Fibroblast of lung (primary cell): Measurements from ENCODE around the gene SUFU. TPM values are rescaled to one million over a fixed set of nuclear protein-coding genes. Genes with fewer than 3 reads are reported as not detected.

ENCODE experiments used
- DNase-seq, 2 donors: peaks; one replicate each; pipeline versions ENCODE4 v3.0.0 to v3.0.0-alpha.2; 2010; ENCODE audit warnings: low read depth in 2 of 2
- H2AFZ ChIP-seq: 2 replicates; pipeline ENCODE4 v1.5.1; 2012; ENCODE audit warnings: low read length, control low read depth, inconsistent platforms
- H3K27ac ChIP-seq: 2 replicates; pipeline ENCODE4 v1.5.1; 2011; ENCODE audit warnings: low read length, control low read depth; ENCODE audit not compliant: insufficient read depth
- H3K27me3 ChIP-seq: 2 replicates; pipeline ENCODE4 v1.5.1; 2011; ENCODE audit warnings: mild to moderate bottlenecking, low read length; ENCODE audit not compliant: control insufficient read depth, insufficient read depth
- H3K36me3 ChIP-seq: 2 replicates; pipeline ENCODE4 v1.5.1; 2011; ENCODE audit warnings: low read length; ENCODE audit not compliant: control insufficient read depth, insufficient read depth
- H3K4me1 ChIP-seq: 2 replicates; pipeline ENCODE4 v1.5.1; 2011; ENCODE audit warnings: low read length; ENCODE audit not compliant: control insufficient read depth, insufficient read depth; ENCODE audit errors: extremely low read depth
- H3K4me2 ChIP-seq: 2 replicates; pipeline ENCODE4 v1.5.1; 2011; ENCODE audit warnings: low read length, control low read depth; ENCODE audit not compliant: insufficient read depth; ENCODE audit errors: extremely low read depth
- H3K4me3 ChIP-seq, 4 experiments: fragments of 200-600 bp in 1 of 4; sonication (generic) in 1 of 4; replicated peaks in 1 of 4; 2 replicates each; pipeline ENCODE4 v1.5.1; 2011 to 2016; ENCODE audit warnings: low read length in 4 of 4, low read depth in 3 of 4, mild to moderate bottlenecking in 3 of 4, control low read depth in 2 of 4, inconsistent platforms in 1 of 4, mixed read lengths in 1 of 4; ENCODE audit not compliant: insufficient read depth in 1 of 4; ENCODE audit errors: control extremely low read depth in 1 of 4
- H3K79me2 ChIP-seq: 2 replicates; pipeline ENCODE4 v1.5.1; 2012; ENCODE audit warnings: mild to moderate bottlenecking, low read length, inconsistent platforms; ENCODE audit not compliant: control insufficient read depth, insufficient read depth
- H3K9ac ChIP-seq: 2 replicates; pipeline ENCODE4 v1.5.1; 2011; ENCODE audit warnings: mild to moderate bottlenecking, low read length, control low read depth; ENCODE audit not compliant: insufficient read depth
- H3K9me3 ChIP-seq: 2 replicates; pipeline ENCODE4 v1.5.1; 2012; ENCODE audit warnings: low read depth, low read length; ENCODE audit not compliant: control insufficient read depth, insufficient read depth
- H4K20me1 ChIP-seq: 2 replicates; pipeline ENCODE4 v1.5.1; 2011; ENCODE audit warnings: low read length; ENCODE audit not compliant: control insufficient read depth, insufficient read depth; ENCODE audit errors: extremely low read depth
- EZH2 ChIP-seq: IDR thresholded peaks from 2 replicates; pipeline ENCODE4 v1.5.1; 2012; ENCODE audit warnings: low read length, control low read depth, mild to moderate bottlenecking; ENCODE audit errors: missing control alignments
- polyA plus RNA-seq, 2 donors: library from polyadenylated mRNA; depleted of rRNA in 1 of 2; stranded (reverse) in 1 of 2; unstranded in 1 of 2; fragments of >200 nt; gene quantifications; 2 replicates each; pipeline ENCODE4 v1.2.1, GENCODE V29; 2011 to 2012; ENCODE audit warnings: missing spikeins in 1 of 2
- total RNA-seq: library from RNA; depleted of rRNA; stranded (reverse); fragments of >200 nt; gene quantifications from 2 replicates; pipeline ENCODE4 v1.2.1, GENCODE V29; 2014
- TF ChIP-seq, protein P1 (sequence below), 2 donors: IDR thresholded peaks in 1 of 2; conservative IDR thresholded peaks in 1 of 2; 1 replicate in 1 of 2; 2 replicates in 1 of 2; pipeline ENCODE4 v1.5.1; 2011 to 2012; ENCODE audit warnings: low read length in 2 of 2, control low read depth in 1 of 2, inconsistent platforms in 1 of 2, low read depth in 1 of 2, mild to moderate bottlenecking in 1 of 2

SUFU gene
- total and polyA plus RNA-seq, 2 donors (not counting 1 experiment from before 2014, with no cell fraction given), result 4.3 to 5.6 TPM

DNA sequence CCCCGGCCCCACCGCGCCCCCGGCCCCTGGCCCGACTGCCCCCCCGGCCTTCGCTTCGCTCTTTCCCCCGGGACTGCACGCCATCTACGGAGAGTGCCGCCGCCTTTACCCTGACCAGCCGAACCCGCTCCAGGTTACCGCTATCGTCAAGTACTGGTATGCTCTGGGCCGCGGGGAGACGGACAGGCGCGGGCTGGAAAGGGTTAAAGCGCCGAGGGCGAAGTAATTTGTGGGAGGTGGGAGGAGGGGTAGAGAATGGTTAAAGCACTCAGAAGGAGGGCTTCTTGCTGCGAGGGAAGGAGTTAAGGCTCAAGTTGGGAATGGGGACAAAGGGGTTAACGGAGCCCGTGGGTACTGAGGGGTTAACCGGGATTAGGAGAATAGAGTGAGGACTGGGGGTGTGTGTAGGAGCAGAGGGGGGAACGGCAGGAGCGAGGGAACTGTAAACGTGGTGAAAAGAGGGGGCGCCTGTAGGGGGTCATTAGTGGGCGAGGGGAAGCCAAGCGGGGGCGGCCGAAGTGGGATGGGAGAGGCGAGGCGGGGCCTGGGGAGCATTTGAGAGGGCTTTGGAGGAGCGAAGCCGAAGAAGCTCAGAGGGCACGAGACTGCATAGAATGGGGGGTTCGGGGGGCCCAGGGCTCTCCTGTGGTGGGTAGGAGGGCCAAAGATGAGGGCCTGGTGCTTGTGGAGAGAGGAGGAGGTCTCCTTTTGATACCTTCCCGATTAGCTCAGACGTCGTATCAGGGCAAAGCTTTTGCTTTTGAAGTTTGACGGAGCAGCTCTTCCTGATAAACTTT lies 605 bp downstream of the SUFU start:
- H3K9ac ChIP-seq, result peak overlapping the region; percentile 64
- no peaks in the 10 kb centered on the region for H3K9me3 ChIP-seq
- peak; percentile 28 to 32 for DNase-seq
- H4K20me1 ChIP-seq, result no peaks in the 10 kb centered on the region
- no peaks in the 10 kb centered on the region for H3K27me3 ChIP-seq
- peaks cover 47% of the 10 kb centered on the region for H3K79me2 ChIP-seq
- H2AFZ ChIP-seq, result peak overlapping the region; percentile 73
- peak overlapping the region; percentile 46 for H3K27ac ChIP-seq
- no peak for TF ChIP-seq EZH2
- TF ChIP-seq, protein P1, sequence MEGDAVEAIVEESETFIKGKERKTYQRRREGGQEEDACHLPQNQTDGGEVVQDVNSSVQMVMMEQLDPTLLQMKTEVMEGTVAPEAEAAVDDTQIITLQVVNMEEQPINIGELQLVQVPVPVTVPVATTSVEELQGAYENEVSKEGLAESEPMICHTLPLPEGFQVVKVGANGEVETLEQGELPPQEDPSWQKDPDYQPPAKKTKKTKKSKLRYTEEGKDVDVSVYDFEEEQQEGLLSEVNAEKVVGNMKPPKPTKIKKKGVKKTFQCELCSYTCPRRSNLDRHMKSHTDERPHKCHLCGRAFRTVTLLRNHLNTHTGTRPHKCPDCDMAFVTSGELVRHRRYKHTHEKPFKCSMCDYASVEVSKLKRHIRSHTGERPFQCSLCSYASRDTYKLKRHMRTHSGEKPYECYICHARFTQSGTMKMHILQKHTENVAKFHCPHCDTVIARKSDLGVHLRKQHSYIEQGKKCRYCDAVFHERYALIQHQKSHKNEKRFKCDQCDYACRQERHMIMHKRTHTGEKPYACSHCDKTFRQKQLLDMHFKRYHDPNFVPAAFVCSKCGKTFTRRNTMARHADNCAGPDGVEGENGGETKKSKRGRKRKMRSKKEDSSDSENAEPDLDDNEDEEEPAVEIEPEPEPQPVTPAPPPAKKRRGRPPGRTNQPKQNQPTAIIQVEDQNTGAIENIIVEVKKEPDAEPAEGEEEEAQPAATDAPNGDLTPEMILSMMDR (conservative IDR thresholded peaks at IDR 0.05 in 1 of 2, IDR thresholded peaks at IDR 0.05 in 1 of 2; ENCODE audit: low read depth in 1 of 2, low read length in 2 of 2), result no peak
- peaks cover 4% of the 10 kb centered on the region for H3K4me1 ChIP-seq
- peak overlapping the region; percentile 94 for H3K4me2 ChIP-seq
- no peaks in the 10 kb centered on the region for H3K36me3 ChIP-seq
- H3K4me3 ChIP-seq, result peak overlapping the region; percentile 81 to 92 (median 86)

DNA sequence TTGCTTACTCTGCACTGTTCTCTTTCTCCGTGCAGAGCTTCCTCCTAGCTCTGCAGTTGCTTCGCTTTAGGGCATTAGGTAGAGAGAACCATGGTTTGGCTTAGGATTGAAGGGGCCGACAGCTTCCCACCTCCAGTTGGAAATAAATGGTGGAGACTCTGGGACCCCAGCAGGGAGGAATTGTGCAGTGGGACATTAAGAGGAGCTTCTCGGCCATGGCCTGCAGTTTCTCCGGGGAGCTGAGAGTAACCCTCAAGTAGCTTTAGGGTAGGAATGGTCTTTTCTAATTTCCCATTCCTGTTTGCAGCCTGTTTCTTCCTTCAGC lies 1.2 kb downstream of the SUFU start:
- TF ChIP-seq, protein P1 (conservative IDR thresholded peaks at IDR 0.05 in 1 of 2, IDR thresholded peaks at IDR 0.05 in 1 of 2; ENCODE audit: low read depth in 1 of 2, low read length in 2 of 2), result no peak
- TF ChIP-seq EZH2, result no peak
- H4K20me1 ChIP-seq, result no peaks in the 10 kb centered on the region
- no peak overlapping the region for H2AFZ ChIP-seq
- H3K4me3 ChIP-seq, result peak overlapping the region; percentile 81 to 92 (median 86)
- no peaks in the 10 kb centered on the region for H3K9me3 ChIP-seq
- H3K4me2 ChIP-seq, result peak overlapping the region; percentile 94
- H3K9ac ChIP-seq, result no peak overlapping the region
- no peak for DNase-seq
- H3K36me3 ChIP-seq, result no peaks in the 10 kb centered on the region
- H3K27me3 ChIP-seq, result no peaks in the 10 kb centered on the region
- peaks cover 42% of the 10 kb centered on the region for H3K79me2 ChIP-seq
- H3K4me1 ChIP-seq, result peaks cover 5% of the 10 kb centered on the region
- H3K27ac ChIP-seq, result no peak overlapping the region

DNA sequence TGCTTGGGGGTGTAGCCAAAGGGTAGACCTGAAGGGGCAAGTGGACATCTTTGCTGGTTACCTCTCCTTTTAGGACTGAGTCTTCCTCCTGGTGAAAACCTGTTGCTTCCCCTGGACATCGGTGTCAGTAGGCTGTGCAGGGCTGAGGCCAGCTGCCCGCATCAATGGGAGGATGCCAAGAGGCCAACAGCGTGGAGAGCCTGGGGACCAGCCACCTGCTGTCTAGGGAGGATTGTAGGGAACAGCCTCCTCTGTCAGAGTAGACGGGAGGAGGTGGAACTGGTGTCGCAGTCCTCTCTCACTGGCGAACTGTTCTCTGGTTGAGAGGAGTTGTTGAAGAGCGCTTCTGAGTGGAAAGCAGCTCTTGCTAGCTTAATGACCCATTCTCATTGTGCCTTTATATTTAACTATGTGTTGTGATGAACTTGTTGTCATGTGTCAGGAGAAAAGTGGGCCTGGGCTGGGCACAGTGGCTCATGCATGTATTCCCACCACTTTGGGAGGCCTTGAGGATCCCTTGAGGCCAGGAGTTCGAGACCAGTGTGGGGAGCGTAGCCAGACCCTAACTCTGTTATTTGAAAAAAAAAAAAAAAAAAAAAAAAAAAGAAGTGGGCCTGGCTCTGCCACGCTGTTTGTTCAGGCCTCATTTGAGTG lies 1.8 kb downstream of the SUFU start:
- Histone ChIP-seq H3K27me3 (no peaks in the 10 kb centered on the region), H3K36me3 (no peaks in the 10 kb centered on the region), H3K4me2 (peak overlapping the region; percentile 94), H4K20me1 (no peaks in the 10 kb centered on the region), H3K27ac (no peak overlapping the region), H3K9me3 (no peaks in the 10 kb centered on the region), H2AFZ (no peak overlapping the region), H3K4me3 (peak overlapping the region; percentile 81 to 92 (median 86)), H3K9ac (no peak overlapping the region), H3K4me1 (peaks cover 5% of the 10 kb centered on the region), H3K79me2 (peaks cover 38% of the 10 kb centered on the region)
- TF ChIP-seq, protein P1 (conservative IDR thresholded peaks at IDR 0.05 in 1 of 2, IDR thresholded peaks at IDR 0.05 in 1 of 2; ENCODE audit: low read depth in 1 of 2, low read length in 2 of 2), result no peak
- no peak for TF ChIP-seq EZH2
- no peak for DNase-seq
